ENCODE measurements around the gene GALK1.

GRCh38 chr17:75764711-75765421, at the start of gene GALK1:
- peak; percentile 70 for TF ChIP-seq CTCF (IDR thresholded peaks at IDR 0.05; ENCODE audit: low read depth, low read length)
- no peak for TF ChIP-seq EZH2phosphoT487 (IDR thresholded peaks at IDR 0.05; ENCODE audit: low read depth)

Measured in OCI-LY3 (cell line).